ENCODE data around the gene CCDC197.

DNA sequence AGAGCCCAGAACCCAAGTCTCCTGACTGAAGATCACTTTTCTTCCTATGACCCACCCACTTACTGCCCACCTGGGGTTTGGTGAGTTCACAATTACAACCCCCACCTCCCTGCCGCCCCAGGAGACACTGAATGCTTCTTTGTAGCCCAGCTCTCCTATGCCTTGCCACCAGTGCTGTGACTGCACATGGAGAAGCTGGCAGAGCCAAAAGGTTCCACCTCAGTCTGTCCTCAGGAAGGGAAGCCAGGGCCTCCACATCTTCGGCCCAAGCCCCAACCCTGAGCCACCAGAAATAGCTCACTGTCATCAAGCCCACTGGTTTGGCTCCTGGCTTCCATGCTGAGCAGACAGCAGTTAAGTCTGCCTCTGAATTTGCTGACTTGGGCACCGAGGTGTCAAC lies 54.7 kb downstream of the CCDC197 start:
- TF ChIP-seq, protein P1, sequence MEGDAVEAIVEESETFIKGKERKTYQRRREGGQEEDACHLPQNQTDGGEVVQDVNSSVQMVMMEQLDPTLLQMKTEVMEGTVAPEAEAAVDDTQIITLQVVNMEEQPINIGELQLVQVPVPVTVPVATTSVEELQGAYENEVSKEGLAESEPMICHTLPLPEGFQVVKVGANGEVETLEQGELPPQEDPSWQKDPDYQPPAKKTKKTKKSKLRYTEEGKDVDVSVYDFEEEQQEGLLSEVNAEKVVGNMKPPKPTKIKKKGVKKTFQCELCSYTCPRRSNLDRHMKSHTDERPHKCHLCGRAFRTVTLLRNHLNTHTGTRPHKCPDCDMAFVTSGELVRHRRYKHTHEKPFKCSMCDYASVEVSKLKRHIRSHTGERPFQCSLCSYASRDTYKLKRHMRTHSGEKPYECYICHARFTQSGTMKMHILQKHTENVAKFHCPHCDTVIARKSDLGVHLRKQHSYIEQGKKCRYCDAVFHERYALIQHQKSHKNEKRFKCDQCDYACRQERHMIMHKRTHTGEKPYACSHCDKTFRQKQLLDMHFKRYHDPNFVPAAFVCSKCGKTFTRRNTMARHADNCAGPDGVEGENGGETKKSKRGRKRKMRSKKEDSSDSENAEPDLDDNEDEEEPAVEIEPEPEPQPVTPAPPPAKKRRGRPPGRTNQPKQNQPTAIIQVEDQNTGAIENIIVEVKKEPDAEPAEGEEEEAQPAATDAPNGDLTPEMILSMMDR (conservative IDR thresholded peaks at IDR 0.05; ENCODE audit: low read depth, low read length), result no peak
- TF ChIP-seq RCOR1 (IDR thresholded peaks at IDR 0.05; ENCODE audit: insufficient replicate concordance, low read length), result no peak
- no peak for TF ChIP-seq POLR2A (IDR thresholded peaks at IDR 0.05; ENCODE audit: low read depth, low read length)
- no peak for TF ChIP-seq CHD1 (IDR thresholded peaks at IDR 0.05; ENCODE audit: low read depth, low read length)
- no peak for TF ChIP-seq RAD21 (IDR thresholded peaks at IDR 0.05; ENCODE audit: low read length)
- TF ChIP-seq MAZ (IDR thresholded peaks at IDR 0.05; ENCODE audit: borderline replicate concordance, low read depth, low read length), result no peak
- TF ChIP-seq, protein P2, sequence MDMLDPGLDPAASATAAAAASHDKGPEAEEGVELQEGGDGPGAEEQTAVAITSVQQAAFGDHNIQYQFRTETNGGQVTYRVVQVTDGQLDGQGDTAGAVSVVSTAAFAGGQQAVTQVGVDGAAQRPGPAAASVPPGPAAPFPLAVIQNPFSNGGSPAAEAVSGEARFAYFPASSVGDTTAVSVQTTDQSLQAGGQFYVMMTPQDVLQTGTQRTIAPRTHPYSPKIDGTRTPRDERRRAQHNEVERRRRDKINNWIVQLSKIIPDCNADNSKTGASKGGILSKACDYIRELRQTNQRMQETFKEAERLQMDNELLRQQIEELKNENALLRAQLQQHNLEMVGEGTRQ (IDR thresholded peaks at IDR 0.05; ENCODE audit: low read depth, low read length), result no peak
- TF ChIP-seq FOS (IDR thresholded peaks at IDR 0.05; ENCODE audit: low read depth, low read length), result no peak
- no peak for TF ChIP-seq CEBPB (IDR thresholded peaks at IDR 0.05; ENCODE audit: low read depth, low read length)
- TF ChIP-seq RFX5 (IDR thresholded peaks at IDR 0.05; ENCODE audit: low read depth, low read length), result no peak
- TF ChIP-seq MAFK (IDR thresholded peaks at IDR 0.05; ENCODE audit: low read depth, low read length), result no peak

All from IMR-90 (cell line).